GM18511 (cell line): ENCODE measurements around the gene MFNG.
"Not testable (repeated sequence)": the region's sequence is repeated elsewhere in the genome, so short reads cannot be mapped to it uniquely, and the experiment has no call there.

Experiments used
- ATAC-seq: cut with Tn5 transposase; IDR thresholded peaks from one replicate; pipeline ENCODE4 v1.9.1; 2021; ENCODE audit warnings: mild to moderate bottlenecking, moderate library complexity; ENCODE audit not compliant: unreplicated experiment

MFNG gene

GRCh38 chr22:37486224-37486845, at the start of gene MFNG:
TSS of gene MFNG (minus strand) at chr22:37486384. CDS start at chr22:37486177, 207 bp downstream.
- peak; percentile 71 for ATAC-seq

GRCh38 chr22:37535159-37535558, 49.0 kb upstream of the MFNG start:
- no peak for ATAC-seq

- ATAC-seq = no peak
Observed at GRCh38 chr22:37534445-37534844, 48.3 kb upstream of the MFNG start.

- no peak for ATAC-seq
Observed at GRCh38 chr22:37533995-37534394, 47.8 kb upstream of the MFNG start.

- no peak for ATAC-seq
Observed at GRCh38 chr22:37529652-37530345, 43.6 kb upstream of the MFNG start.

GRCh38 chr22:37527952-37528351, 41.8 kb upstream of the MFNG start:
- ATAC-seq = not testable (repeated sequence)

- not testable (repeated sequence) for ATAC-seq
Observed at GRCh38 chr22:37527081-37527752, 41.0 kb upstream of the MFNG start.

- ATAC-seq = no peak
Observed at GRCh38 chr22:37526376-37526775, 40.2 kb upstream of the MFNG start.

GRCh38 chr22:37525746-37526350, 39.7 kb upstream of the MFNG start:
- no peak for ATAC-seq

- ATAC-seq = no peak
Observed at GRCh38 chr22:37525073-37525745, 39.0 kb upstream of the MFNG start.

- ATAC-seq = no peak
Observed at GRCh38 chr22:37522482-37522881, 36.3 kb upstream of the MFNG start.

GRCh38 chr22:37521236-37521739, 35.1 kb upstream of the MFNG start:
- no peak for ATAC-seq

- no peak for ATAC-seq
Observed at GRCh38 chr22:37520776-37521191, 34.6 kb upstream of the MFNG start.

GRCh38 chr22:37519268-37520195, 33.3 kb upstream of the MFNG start, which contains the start of gene CARD10:
TSS of gene CARD10 (minus strand) at chr22:37519415. CDS start at chr22:37519200, 215 bp downstream.
- ATAC-seq = no peak

GRCh38 chr22:37518509-37519267, 32.5 kb upstream of the MFNG start:
- no peak for ATAC-seq

- no peak for ATAC-seq
Observed at GRCh38 chr22:37517826-37518450, 31.8 kb upstream of the MFNG start.

- no peak for ATAC-seq
Observed at GRCh38 chr22:37516456-37516855, 30.3 kb upstream of the MFNG start.

GRCh38 chr22:37515901-37516300, 29.7 kb upstream of the MFNG start:
- ATAC-seq = no peak
